GM19043 (cell line): ENCODE measurements around the gene TSHZ2.
"Not testable (repeated sequence)": the region's sequence is repeated elsewhere in the genome, so short reads cannot be mapped to it uniquely, and the experiment has no call there.

Experiments used
- ATAC-seq: cut with Tn5 transposase; IDR thresholded peaks from one replicate; pipeline ENCODE4 v1.9.1; 2021; ENCODE audit warnings: low read depth; ENCODE audit not compliant: unreplicated experiment

Gene TSHZ2

DNA sequence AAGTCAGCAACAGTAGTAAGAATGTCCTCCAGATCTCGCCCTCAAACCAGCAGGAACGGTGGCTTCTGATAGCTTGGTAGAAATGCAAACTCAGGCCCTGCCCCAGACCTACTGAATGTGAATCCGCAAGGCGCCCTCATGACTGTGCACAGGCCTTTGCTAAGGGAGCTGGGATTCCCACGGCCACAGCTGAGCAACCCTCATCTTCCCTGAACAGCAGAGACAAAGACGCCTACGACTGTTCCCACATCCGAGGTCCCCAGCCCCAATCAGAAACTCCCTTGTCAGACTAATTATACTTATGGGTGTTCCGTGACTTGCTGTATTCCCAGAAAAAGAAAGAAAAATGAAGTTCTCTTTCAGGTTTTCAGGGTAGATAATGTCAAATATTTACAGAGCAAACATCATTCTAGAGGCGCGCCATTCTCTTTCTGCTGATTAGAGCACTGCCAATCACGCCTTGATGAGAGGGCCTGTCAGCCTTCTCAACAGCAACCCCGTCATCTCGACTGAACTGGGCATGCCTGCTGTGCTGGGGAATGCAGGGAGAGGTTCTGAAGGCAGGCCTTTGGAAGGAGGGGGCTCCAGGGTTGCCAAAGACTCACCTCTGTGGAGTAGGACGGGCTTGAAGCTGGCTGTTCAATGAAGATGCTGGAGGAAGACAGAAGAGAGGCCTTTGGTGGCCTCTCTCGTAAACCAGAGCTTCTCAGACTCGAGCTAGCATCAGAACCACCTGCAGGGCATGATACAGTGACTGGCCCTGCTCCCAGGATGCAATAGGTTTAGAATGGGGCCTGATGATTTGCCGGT is 541.5 kb downstream of the TSHZ2 start:
- ATAC-seq, result no peak

DNA sequence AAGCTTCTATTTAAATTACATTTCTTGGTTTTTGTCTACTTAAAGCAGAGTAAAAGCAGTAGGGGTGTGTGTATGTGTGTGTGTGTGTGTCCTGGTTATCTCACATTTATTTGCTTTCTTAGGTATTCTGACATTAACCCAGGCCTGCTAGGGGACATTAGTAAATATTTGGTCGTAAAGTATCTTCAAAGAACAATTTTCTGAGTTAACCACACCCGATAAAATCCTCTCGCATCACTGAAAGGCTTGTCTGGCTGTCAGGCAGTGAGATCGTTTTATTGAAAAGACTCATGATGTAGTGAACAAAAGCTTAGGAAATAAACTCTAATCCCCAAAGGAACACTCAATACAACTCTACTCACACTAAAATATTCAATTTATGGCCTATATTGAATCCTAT is 543.6 kb downstream of the TSHZ2 start:
- ATAC-seq, result no peak

DNA sequence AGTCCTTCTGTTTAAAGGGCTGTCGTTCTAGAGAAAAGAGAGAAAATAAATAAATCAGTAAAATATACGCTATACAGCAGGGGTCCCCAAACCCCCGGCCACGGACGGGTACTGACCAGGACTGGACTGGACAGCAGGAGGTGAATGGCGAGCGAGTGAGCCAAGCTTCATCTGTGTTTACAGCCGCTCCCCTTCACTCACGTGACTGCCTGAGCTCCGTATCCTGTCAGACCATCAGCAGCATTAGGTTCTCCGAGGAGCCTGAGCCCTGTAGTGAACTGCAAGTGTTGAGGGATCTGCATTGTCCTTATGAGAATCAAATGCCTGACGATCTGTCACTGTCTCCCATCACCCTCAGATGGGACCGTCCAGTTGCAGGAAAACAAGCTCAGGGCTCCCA is 545.0 kb downstream of the TSHZ2 start:
- no peak for ATAC-seq

DNA sequence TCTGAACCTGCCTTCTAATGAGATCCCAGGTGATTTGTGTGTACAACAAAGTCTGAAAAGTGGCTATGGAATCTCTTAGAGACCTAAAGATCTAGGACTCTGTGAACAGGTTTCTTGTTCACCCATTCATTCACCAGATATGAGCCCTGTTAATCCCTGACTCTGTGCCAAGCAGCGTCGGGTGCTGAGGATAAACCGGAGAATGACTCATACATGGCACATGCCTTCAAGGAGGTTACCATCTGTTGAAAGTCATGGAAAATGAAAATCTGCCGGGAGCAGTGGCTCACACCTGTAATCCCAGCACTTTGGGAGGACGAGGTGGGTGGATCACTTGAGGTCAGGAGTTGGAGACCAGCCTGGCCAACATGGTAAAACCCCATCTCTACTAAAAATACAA is 549.3 kb downstream of the TSHZ2 start:
- ATAC-seq, result not testable (repeated sequence)

DNA sequence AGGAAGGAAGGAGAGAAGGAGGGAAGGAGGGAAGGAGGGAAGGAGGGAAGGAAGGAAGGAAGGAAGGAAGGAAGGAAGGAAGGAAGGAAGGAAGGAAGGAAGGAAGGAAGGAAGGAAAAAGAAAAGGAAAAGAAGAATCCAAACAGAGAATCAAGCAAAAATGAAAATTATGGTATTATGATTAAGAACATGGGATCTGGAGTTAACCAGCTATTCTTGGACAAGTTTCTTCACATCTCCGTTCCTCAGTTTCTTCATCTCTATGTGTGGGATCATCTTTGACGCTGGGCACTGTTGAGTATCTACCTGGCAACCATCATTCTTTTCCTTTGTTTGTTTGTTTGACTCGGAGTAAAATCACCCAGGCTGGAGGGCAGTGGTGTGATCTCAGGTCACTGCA is 549.9 kb downstream of the TSHZ2 start:
- no peak for ATAC-seq

DNA sequence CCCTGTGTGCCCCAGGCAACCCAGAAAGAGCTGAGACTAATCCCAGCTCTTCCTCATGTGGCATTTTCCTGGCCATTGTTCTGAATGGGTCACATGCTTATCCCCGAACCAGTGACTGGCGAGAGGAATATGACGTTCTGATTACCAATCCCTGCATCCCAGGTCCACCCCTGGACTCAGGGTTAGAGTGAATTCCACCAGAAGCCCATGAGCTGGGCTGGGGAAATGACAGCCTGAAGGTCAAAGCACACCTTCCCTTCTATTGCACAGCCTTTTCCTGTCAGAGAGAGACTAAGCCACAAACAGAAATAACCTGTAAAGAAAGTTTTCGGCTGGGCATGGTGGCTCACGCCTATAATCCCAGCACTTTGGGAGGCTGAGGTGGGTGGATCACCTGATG is 550.5 kb downstream of the TSHZ2 start:
- ATAC-seq, result no peak

- not testable (repeated sequence) for ATAC-seq
Measured at GRCh38 chr20:53523615-53524014, 551.5 kb downstream of the TSHZ2 start.

GRCh38 chr20:53524589-53525312 is 552.6 kb downstream of the TSHZ2 start:
- ATAC-seq, result no peak

- ATAC-seq, result no peak
Measured at GRCh38 chr20:53527196-53527595, 555.0 kb downstream of the TSHZ2 start.

DNA sequence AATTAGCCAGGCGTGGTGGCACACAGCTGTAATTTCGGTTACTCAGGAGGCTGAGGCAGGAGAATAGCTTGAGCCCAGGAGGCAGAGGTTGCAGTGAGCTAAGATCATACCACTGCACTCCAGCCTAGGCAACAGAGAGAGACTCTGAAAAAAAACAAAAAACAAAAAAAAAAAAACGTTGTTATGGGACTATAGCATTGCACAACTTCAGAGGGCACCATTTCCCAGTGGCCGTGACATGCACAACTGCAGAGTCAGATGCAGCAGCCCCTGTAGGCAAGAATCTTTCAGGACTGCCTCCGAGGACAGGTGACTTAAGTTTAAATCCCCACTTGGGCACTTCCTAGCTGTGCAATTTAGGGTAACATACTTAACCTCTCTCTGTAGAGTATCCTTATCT is 557.5 kb downstream of the TSHZ2 start:
- ATAC-seq, result no peak

DNA sequence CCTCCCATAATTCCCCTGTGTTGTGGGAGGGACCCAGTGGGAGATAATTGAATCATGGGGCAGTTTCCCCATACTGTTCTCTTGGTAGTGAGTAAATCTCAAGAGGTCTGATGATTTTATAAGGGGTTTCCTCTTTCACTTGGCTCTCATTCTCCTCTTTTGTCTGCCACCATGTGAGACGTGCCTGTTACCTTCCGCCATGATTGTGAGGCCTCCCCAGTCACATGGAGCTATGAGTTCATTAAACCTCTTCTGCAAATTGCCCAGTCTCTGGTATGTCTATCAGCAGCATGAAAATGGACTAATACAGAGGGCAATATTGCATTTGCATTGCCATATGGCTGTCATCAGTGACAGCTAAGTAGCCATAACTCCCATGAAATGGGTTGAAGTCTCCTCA is 558.3 kb downstream of the TSHZ2 start:
- ATAC-seq, result no peak

DNA sequence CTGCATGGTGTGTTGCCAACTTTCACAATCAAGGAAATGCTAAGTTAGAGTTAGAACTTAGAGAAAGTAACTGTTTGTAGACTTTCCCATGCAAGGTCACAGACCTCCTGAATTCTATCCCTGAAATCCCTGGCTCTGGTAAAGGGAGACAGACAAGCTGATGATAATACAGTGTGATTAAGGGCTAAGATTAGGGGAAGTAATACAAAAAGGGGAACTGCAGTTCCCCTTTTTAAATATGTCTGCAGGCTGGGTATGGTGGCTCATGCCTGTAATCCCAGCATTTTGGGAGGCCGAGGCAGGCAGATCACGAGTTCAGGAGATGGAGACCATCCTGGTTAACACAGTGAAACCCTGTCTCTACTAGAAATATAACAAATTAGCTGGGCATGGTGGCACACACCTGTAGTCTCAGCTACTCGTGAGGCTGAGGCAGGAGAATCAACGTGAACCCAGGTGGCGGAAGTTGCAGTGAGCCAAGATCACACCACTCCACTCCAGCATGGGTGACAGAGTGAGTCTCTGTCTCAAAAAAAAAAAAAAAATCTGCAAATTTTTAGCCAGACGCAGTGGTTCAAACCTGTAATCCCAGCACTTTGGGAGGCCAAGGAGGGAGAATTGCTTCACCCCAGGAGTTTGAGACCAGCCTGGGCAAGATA is 560.6 kb downstream of the TSHZ2 start:
- ATAC-seq, result not testable (repeated sequence)

DNA sequence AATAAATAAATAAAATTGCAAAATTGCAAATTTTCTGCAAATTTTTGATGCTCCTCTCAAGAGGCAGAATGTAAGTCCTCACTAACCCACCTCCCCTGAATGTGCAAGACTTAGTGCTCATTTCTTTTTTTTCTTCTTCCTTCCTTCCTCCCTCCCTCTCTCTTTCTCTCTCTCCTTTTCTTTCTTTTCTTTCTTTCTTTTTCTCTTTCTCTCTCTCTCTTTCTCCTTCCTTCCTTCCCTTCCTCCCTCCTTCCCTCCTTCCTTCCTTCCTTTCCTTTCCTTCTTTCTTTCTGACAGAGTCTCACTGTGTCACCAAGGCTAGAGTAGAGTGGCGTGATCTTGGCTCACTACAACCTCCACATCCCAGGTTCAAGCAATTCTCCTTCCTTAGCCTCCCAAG is 561.3 kb downstream of the TSHZ2 start:
- ATAC-seq, result no peak

- ATAC-seq, result no peak
Measured at GRCh38 chr20:53534037-53534436, 561.9 kb downstream of the TSHZ2 start.

DNA sequence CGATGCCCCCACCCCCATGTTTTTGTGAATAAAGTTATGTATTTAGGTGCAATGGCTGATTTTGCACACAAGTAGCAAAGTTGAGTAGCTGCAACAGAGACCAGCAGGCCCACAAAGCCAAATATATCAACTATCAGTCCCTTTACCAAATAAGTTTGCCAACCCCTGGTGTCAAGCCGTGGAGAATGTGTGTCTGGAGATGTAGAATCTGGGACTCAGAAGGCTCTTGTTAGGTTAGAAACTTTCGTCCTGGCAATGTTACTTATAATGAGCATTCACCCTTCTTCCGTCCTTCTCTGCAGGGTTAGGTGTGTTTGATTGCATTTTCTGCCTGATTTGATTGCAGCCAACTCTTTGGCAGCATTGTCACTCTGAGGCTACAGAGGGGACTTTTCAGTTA is 563.7 kb downstream of the TSHZ2 start:
- no peak for ATAC-seq

GRCh38 chr20:53536382-53536781 is 564.2 kb downstream of the TSHZ2 start:
- ATAC-seq, result not testable (repeated sequence)

DNA sequence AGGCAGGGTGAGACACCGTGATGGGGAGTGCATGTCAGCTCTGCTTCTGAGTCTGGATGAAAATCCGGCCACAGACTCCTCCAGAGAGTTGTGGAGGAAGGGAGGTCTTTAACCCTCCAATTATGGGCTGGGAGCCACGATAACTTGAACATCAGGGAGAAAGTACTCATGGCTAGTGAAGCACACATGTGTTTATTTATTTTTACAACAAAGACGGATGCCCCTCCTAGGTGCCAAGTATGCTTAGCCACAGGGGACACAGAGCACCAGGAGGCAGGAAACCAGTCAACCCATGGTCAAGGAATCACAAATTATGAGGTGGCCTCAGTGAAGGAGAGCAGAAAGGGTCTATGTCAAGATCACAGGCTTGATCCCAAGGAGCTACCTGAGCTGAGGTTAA is 567.4 kb downstream of the TSHZ2 start:
- ATAC-seq, result no peak
